A172 (cell line): Measurements from ENCODE around the gene SLC44A5. TPM values are rescaled to one million over a fixed set of nuclear protein-coding genes. Genes with fewer than 3 reads are reported as not detected.
A peak's percentile ranks its signal among the peaks of the same experiment; 100 is the strongest.
"Not testable (repeated sequence)": the region's sequence is repeated elsewhere in the genome, so short reads cannot be mapped to it uniquely, and the experiment has no call there.

Source experiments
- DNase-seq: peaks from one replicate; pipeline ENCODE4 v3.0.0-alpha.2; 2015; ENCODE audit warnings: low spot score
- total RNA-seq: library from RNA; depleted of rRNA; stranded (reverse); fragments of >200 nt; shearing (Covaris generic); gene quantifications from 2 replicates; pipeline ENCODE4 v1.2.3, GENCODE V29; 2014

SLC44A5 gene
- total RNA-seq, 1 experiment from 2014 or later: 3.7 TPM

DNA sequence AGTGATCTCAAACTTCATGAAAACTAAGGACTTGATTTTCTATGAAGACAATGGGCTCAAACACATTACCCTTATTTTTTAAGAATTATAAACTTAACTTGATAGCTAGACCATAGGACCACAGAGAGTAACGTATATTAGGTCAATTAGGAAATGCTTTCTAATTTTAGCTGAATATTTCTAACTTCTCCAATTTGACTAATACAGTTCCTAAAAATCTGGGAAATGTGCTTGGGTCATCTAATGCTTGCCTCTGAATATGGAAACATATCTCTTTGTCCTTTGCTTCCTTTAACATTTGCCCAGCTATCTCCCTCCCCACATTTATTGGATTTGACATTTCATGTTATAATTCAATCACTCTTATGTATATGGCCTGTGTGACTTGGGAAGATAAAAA is 335.3 kb downstream of the SLC44A5 start:
- DNase-seq: no peak

DNA sequence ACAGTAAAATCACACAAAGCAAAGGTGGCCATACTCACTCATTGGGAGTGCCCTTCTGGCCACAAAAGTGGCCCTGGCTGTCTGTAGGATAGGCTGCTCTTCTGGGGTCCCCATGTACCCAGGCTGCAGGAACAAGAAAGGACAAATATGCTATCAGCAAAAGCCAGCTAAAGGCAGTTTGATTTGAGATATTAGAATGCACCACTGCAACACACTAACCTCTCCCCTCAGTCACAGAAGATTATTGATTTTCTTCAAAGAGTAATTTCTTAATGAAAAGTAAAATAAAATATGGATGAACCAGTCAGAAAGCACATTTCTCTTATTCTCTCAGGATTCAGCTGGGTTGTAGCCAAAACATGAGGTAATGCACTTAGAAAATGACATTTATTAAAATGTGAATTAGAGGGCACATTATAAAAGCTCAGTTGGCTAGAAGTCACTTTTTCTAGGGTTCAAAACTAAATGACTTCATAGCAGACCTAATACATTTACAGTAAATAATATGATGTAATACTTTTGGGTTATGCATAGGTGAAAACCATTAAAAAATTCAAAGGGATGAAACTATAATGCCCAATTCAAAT is 335.9 kb downstream of the SLC44A5 start:
- no peak for DNase-seq

DNA sequence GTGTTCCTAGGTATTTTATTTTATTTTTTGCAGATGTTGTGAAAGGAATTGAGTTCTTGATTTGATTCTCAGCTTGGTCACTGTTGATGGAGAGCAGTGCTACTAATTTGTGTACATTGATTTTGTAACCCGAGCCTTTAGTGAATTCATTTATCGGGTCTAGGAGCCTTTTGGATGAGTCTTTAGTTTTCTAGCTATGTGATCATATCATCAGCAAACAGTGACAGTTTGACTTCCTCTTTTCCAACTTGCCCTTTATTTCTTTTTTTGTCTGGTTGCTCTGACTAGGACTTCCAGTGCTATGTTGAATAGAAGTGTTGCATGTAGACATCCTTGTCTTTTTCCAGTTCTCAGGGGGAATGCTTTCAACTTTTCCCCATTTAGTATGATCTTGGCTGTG is 337.8 kb downstream of the SLC44A5 start:
- DNase-seq: no peak

GRCh38 chr1:75265792-75266191 is 345.1 kb downstream of the SLC44A5 start:
- DNase-seq: peak; percentile 30

GRCh38 chr1:75264112-75264511 is 346.8 kb downstream of the SLC44A5 start:
- DNase-seq: no peak

GRCh38 chr1:75263616-75264015 is 347.3 kb downstream of the SLC44A5 start:
- not testable (repeated sequence) for DNase-seq

GRCh38 chr1:75261946-75262345 is 349.0 kb downstream of the SLC44A5 start:
- DNase-seq: not testable (repeated sequence)

- no peak for DNase-seq
These were observed 352.6 kb downstream of the SLC44A5 start for GRCh38 chr1:75258351-75258750.

DNA sequence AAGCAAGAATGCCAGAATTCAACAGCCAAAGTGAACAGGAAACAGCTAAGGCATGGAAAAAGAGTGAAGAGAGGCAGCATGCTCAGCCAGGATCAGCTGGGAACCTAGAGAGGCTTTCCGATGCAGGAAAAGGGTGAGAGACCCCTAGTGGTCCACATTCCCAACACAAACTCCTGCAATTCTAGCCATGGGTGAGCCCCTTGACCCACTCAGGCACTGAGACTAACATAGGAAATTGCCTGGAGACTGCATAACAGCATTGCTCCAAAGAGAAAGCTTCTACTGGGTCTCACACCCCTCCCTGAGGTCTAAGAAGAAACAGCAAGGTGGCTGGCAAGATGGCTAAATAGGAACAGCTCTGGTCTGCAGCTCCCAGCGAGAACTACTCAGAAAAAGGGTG is 353.5 kb downstream of the SLC44A5 start:
- DNase-seq: no peak

DNA sequence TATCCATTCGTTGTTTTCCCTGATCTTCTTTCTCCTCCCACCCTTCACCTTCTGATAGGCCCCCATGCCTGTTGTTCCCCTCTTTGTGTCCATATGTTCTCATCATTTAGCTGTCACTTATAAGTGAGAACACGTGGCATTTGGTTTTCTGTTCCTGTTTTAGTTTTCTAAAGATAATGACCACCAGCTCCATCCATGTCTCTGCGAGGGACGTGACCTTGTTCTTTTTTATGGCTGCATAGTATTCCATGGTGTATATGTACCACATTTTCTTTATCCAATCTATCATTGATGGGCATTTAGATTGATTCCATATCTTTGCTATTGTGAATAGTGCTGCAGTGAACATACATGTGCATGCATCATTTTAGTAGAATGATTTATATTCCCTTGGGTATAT is 360.8 kb downstream of the SLC44A5 start:
- DNase-seq: not testable (repeated sequence)

DNA sequence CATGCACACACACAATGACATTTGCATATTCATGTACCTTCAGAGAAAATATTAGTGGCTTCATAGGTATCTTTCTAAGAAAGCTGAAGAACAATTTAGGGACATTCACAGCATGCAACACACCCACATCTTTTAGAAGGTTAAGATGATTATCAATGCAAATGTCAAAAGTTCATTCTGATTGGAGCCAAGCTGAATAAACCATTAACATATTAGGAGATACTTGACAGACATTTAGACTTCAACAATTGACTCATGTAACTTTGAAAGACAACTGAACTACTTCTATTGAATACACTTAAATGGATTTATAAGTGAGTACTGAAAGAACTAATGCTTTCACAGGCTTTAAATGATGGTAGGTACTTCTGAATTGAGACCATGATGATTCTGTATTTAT is 365.7 kb downstream of the SLC44A5 start:
- DNase-seq: no peak

GRCh38 chr1:75243124-75243523 is 367.8 kb downstream of the SLC44A5 start:
- DNase-seq: no peak

DNA sequence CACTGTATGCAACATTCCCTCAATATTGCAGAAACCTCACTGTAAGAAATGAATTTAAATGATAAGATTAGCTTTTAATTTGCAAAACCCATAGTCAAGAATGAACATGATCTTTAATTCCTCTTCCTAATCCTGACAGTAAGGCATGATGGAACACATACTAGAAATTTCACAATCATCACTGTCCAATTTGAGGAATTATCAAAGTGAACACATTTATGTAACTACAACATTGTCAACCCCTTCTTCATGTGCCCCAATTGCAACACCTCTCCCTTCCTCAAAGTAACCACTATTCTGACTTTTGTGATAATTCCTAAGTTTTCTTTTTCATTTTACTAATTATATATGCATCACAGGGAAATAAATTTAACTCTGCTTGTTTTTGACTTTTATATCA is 373.6 kb downstream of the SLC44A5 start:
- no peak for DNase-seq

DNA sequence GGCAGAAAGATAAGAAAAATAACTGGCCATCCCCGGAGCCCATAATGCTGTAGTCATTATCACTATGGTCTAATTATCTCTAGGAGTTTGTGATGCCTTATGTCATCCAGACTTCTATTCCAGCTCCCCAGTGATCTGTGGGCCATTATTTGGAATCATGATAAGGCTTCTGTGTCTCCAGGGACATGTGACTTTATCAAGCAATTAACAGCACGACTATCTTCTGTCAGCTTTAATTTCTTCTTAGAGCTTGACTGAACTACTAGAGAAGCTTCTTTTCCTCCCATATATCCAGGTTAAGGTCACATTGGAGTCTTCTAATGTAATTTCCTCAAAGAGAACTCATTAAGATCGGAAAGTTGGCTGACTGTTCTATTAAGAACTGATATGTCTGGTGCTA is 376.4 kb downstream of the SLC44A5 start:
- no peak for DNase-seq

- DNase-seq: peak; percentile 22
These were observed 377.5 kb downstream of the SLC44A5 start for GRCh38 chr1:75233302-75233929.

GRCh38 chr1:75220072-75220471 is 390.8 kb downstream of the SLC44A5 start:
- DNase-seq: no peak

- no peak for DNase-seq
These were observed 396.9 kb downstream of the SLC44A5 start for GRCh38 chr1:75214017-75214416.

GRCh38 chr1:75211648-75212047 is 399.3 kb downstream of the SLC44A5 start:
- no peak for DNase-seq

DNA sequence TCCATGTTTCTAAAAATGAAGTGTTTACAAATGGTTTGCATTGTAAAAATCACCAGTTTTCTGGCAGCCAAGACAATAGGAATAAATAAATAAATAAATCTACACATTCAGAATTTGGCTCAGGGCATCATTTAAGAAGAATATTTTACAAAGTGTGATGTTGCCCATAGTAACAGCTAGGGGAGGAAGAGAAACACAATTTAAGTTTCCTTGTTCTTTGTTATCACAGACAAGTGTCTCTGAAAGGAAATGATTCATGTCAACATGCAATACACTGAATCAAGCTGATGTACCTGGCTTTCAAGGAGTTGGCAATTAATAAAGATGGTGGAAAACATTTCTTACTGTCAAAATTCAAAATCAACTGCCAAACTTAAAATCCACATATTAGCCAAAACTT is 402.1 kb downstream of the SLC44A5 start:
- no peak for DNase-seq

- DNase-seq: peak; percentile 48
These were observed 407.3 kb downstream of the SLC44A5 start for GRCh38 chr1:75203415-75204277.

GRCh38 chr1:75202751-75203150 is 408.2 kb downstream of the SLC44A5 start:
- DNase-seq: no peak

GRCh38 chr1:75198761-75199160 is 412.2 kb downstream of the SLC44A5 start:
- DNase-seq: no peak

GRCh38 chr1:75198163-75198562 is 412.8 kb downstream of the SLC44A5 start:
- DNase-seq: no peak
